Erythroblast (primary cell): ENCODE measurements around the gene CBR4.

Source experiments
- GATA1 ChIP-seq: IDR thresholded peaks from 2 replicates; pipeline ENCODE4 v1.6.1; 2011; ENCODE audit warnings: low read depth, mild to moderate bottlenecking, control low read depth, low read length, moderate library complexity
- POLR2A ChIP-seq: IDR thresholded peaks from 2 replicates; pipeline ENCODE4 v1.6.1; 2011; ENCODE audit warnings: mild to moderate bottlenecking, low read length

DNA sequence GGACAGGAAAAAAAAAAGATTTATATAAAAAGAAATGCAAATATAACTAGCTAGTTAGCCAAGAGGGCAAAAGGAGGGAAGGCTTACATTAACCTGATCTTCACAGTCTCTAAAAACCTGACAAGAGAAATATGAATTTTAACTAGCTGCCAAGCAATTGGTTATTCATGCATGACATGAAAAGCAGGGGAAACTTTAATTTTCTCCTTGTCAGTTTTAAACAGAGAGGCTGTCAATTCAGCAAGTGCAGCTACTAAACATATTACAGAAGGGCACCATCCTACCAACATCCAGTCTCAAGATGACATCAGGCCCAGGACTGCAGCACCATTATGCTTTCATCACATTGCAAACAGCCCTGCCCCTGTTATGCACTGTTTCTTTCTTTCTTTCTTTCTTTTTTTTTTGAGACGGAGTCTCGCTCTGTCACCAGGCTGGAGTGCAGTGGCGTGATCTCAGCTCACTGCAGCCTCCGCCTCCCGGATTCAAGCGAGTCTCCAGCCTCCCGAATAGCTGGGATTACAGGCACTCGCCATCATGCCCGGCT, 38.9 kb upstream of the CBR4 start:
- no peak for TF ChIP-seq POLR2A
- no peak for TF ChIP-seq GATA1
